Measurements from ENCODE around the gene FBXL17. TPM values are rescaled to one million over a fixed set of nuclear protein-coding genes. Genes with fewer than 3 reads are reported as not detected.

FBXL17 gene
- total RNA-seq, 1 donor from 2014 or later, result 17.1 TPM

GRCh38 chr5:108251350-108251749 is 130.5 kb downstream of the FBXL17 start:
- ATAC-seq (no peak), DNase-seq (no peak)
- Histone ChIP-seq H3K4me3 (no peak overlapping the region), H3K36me3 (no peaks in the 10 kb centered on the region), H3K9me3 (no peaks in the 10 kb centered on the region), H3K4me1 (peaks cover 8% of the 10 kb centered on the region), H3K27me3 (ENCODE audit: low read depth) (no peaks in the 10 kb centered on the region), H3K27ac (no peak overlapping the region)
- no peak for TF ChIP-seq CTCF (IDR thresholded peaks at IDR 0.05)
- intact Hi-C loops (cut with DNase I), result no loop called here

- intact Hi-C loops (cut with DNase I), result no loop called here
- H3K27me3 ChIP-seq (ENCODE audit: low read depth), result no peaks in the 10 kb centered on the region
- H3K36me3 ChIP-seq, result no peaks in the 10 kb centered on the region
- H3K4me1 ChIP-seq, result peaks cover 8% of the 10 kb centered on the region
- no peak overlapping the region for H3K4me3 ChIP-seq
- no peak overlapping the region for H3K27ac ChIP-seq
- no peak for TF ChIP-seq CTCF (IDR thresholded peaks at IDR 0.05)
- no peak for DNase-seq
- no peak for ATAC-seq
- H3K9me3 ChIP-seq, result no peaks in the 10 kb centered on the region
Observed at GRCh38 chr5:108249785-108250426, 132.0 kb downstream of the FBXL17 start.

GRCh38 chr5:108249095-108249784 is 132.7 kb downstream of the FBXL17 start:
- DNase-seq (no peak), ATAC-seq (no peak)
- TF ChIP-seq CTCF (IDR thresholded peaks at IDR 0.05), result no peak
- no peaks in the 10 kb centered on the region for H3K36me3 ChIP-seq
- no peak overlapping the region for H3K4me3 ChIP-seq
- intact Hi-C loops (cut with DNase I), result no loop called here
- no peak overlapping the region for H3K27ac ChIP-seq
- no peaks in the 10 kb centered on the region for H3K9me3 ChIP-seq
- peaks cover 8% of the 10 kb centered on the region for H3K4me1 ChIP-seq
- no peaks in the 10 kb centered on the region for H3K27me3 ChIP-seq (ENCODE audit: low read depth)

GRCh38 chr5:108238936-108239887 is 142.7 kb downstream of the FBXL17 start:
- DNase-seq, result no peak

More at GRCh38 chr5:108238936-108239887, 142.7 kb downstream of the FBXL17 start:
- H3K27ac ChIP-seq, result no peak overlapping the region
- no peaks in the 10 kb centered on the region for H3K27me3 ChIP-seq (ENCODE audit: low read depth)
- H3K4me3 ChIP-seq, result no peak overlapping the region
- no peaks in the 10 kb centered on the region for H3K36me3 ChIP-seq
- intact Hi-C loops (cut with DNase I), result no loop called here
- TF ChIP-seq CTCF (IDR thresholded peaks at IDR 0.05), result no peak
- H3K4me1 ChIP-seq, result no peaks in the 10 kb centered on the region
- no peak for ATAC-seq
- H3K9me3 ChIP-seq, result no peaks in the 10 kb centered on the region

Data from lower lobe of right lung (tissue), 2 donors.